Measurements from ENCODE around the gene PATJ.

DNA sequence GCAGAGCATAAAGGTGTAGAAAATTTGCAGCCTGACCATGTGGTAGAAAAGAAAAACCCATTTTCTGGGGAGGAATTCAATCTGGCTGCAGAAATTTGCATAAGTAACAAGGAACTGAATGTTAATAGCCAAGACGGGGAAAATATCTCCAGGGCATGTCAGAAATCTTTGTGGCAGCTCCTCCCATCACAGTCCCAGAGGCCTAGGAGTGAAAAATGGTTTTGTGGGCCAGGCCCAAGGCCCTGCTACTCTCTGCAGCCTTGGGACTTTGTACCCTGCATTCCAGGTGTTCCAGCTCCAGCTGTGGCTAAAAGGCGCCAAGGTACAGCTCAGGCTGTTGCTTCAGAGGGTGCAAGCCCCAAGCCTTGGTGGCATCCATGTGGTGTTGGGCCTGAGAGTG lies 152.9 kb downstream of the PATJ start:
- TF ChIP-seq POLR2A (IDR thresholded peaks at IDR 0.05) = no peak
- TF ChIP-seq, protein P1, sequence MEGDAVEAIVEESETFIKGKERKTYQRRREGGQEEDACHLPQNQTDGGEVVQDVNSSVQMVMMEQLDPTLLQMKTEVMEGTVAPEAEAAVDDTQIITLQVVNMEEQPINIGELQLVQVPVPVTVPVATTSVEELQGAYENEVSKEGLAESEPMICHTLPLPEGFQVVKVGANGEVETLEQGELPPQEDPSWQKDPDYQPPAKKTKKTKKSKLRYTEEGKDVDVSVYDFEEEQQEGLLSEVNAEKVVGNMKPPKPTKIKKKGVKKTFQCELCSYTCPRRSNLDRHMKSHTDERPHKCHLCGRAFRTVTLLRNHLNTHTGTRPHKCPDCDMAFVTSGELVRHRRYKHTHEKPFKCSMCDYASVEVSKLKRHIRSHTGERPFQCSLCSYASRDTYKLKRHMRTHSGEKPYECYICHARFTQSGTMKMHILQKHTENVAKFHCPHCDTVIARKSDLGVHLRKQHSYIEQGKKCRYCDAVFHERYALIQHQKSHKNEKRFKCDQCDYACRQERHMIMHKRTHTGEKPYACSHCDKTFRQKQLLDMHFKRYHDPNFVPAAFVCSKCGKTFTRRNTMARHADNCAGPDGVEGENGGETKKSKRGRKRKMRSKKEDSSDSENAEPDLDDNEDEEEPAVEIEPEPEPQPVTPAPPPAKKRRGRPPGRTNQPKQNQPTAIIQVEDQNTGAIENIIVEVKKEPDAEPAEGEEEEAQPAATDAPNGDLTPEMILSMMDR (IDR thresholded peaks at IDR 0.05) = no peak
